Left cardiac atrium (tissue), 4 donors: Measurements from ENCODE around the gene KRTAP4-11. TPM values are rescaled to one million over a fixed set of nuclear protein-coding genes. Genes with fewer than 3 reads are reported as not detected.
"Not testable (repeated sequence)": the region's sequence is repeated elsewhere in the genome, so short reads cannot be mapped to it uniquely, and the experiment has no call there.

Experiments
- ATAC-seq, 2 donors: fragments of 200-7000 bp; cut with Tn5 transposase; one replicate each; pipeline ENCODE4 v1.9.1; 2020; ENCODE audit warnings: mild to moderate bottlenecking in 2 of 2, moderate library complexity in 2 of 2
- DNase-seq: peaks from one replicate; pipeline ENCODE4 v3.0.0-alpha.2; 2020
- intact Hi-C, 2 donors: fragments of 100-400 bp; cut with DNase I; formaldehyde crosslinking; loops; one replicate each; pipeline versions ENCODE4 v1.14.1 to v1.15.1; 2022 to 2023
- total RNA-seq, 2 donors: library from RNA; stranded (reverse); fragmentation: NEBNext Ultra II Directional; extraction: Animal tissue kit (Norgen Biotek cat#: 25700); gene quantifications; one replicate each; pipeline ENCODE4 v1.2.1, GENCODE V29; 2021
- donor health status: DM: no; HTN: yes; CAD: no.
- donor health status: DM: no; HTN: yes; CAD: no; lungs with severe emphysema.
- donor health status: DM: yes; HTN: yes; CAD: no.
- donor health status: Dilated cardiomyopathy.

KRTAP4-11 gene
- total RNA-seq, 2 donors from 2014 or later: not detected

DNA sequence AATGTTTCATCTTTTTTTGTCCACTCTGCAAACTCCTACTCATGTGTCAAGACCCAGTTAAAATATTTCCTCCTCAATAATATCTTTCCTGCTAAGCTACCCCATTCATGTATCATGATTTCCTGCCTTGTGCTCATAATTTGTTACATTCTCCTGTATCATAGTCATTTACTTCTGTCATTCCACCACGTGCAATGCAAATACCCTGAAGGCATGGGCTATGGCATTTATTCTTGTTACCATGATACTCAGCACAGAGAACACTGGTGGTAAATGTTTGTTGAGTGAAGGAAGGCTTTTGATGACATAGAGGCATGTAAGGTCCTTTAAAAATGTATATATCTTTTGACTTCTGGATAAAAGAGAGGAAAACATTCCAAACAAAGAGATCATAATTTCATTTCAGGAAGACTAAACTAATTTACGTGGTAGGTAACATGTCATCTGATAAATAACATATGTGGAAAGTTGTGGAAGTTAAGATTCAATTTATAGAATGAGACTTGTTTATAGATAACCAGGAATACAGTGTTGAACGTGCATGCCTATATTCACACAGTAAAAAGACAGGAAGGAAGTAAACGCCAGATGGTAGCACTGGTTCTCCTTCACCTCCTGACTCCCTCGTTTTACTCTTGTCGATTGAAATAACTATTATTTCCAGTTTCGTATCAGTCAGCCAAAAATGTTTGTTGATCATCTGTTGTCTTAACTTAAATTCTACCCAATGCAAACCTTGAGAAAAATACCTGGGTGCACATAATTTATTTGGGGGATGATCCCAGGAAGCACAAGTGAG, 18.3 kb downstream of the KRTAP4-11 start:
- intact Hi-C loops, ATAC-seq, DNase-seq: not testable (repeated sequence)

DNA sequence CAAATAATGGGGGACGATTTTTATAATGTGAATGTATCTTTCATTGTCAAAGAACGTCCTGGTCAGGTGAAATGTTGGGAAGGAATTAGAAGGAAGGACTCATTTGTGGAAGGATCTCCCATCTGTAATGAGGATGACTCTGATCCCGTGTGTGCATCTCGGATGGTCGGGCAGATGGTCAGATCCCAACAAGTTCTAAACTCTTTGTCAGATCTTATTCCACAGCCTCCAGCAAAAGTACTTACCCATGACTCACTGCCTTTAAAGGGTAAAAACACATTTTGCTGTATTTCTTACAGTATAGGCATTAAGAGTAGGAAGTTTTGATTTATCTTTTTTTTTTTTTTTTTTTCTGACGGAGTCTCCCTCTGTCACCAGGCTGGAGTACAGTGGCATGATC, 19.7 kb downstream of the KRTAP4-11 start:
- no peak for ATAC-seq
- intact Hi-C loops: no loop called here
- DNase-seq: no peak

DNA sequence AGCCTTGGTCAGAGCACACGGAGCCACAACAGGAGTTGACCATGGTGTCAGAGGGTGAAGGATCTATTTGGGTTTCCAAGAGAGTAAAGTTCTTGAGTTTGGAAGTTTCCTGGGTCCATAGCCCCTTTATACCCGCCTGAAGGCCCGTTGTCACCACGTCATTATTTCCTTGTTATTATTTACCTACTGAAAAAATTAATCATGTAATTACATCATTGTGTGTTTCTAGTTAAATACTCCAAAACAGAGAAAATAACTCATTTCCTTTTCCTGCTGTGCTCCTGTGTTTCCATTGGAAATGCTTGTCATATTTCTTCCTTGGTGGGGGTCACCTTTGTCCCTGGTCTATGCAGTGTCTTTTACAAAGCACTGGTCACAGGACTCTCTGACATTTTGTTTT, 20.1 kb downstream of the KRTAP4-11 start, which contains the start of gene KRTAP4-8:
Gene KRTAP4-8, minus strand, starts transcription at position 101 of the 400 bp plus-strand sequence. Its CDS starts 58 bp downstream, at position 43.
- intact Hi-C loops: no loop called here
- ATAC-seq (no peak), DNase-seq (no peak)

DNA sequence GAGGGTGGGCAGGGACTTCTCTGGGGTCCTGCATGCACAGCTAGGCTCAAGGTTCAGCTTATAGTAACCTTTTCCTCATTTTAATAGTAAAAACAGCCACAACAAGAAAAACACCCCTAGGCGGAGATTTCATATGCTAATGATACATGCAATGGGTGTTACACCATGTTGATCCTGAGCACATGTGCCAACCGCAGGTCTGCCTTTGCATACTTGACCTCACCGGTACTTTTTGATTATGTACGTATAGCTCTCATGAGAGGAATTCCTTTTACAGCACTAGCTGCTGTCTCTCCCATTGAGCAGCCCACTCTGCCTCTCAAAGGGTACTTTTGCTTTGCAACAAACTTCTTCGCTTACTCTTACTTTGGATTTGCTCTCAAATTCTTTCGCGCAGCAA, 22.1 kb downstream of the KRTAP4-11 start:
- intact Hi-C loops: no loop called here
- DNase-seq (no peak), ATAC-seq (no peak)

DNA sequence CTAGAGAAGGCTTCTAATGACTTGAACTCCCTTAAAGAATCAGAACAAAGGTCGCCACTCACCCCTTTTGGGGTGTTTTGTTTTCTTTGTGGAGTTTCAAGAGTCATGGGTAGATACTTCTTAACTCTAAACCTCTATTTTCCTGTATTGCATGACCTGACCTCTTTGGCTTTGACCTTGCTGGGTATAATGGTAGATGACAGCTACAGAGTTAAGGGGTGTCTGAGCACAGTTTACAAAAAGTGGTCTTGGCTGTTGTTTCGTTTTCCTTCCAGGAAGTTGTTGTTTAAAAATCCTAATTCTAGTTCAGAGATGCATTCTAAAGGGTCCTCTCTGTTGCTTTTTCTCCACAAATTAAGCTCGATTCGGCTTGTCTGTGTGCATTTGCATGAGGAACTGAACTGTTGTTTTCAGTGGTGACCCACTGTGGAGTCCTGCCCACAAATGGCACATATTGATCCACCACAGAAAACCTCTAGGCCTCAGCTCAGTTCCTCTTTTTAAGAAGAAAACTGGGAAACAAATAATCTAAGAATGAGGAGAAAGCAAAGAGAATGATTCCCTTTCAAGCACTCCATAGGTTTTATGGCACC, 29.3 kb downstream of the KRTAP4-11 start:
- ATAC-seq, DNase-seq, intact Hi-C loops: not testable (repeated sequence)

DNA sequence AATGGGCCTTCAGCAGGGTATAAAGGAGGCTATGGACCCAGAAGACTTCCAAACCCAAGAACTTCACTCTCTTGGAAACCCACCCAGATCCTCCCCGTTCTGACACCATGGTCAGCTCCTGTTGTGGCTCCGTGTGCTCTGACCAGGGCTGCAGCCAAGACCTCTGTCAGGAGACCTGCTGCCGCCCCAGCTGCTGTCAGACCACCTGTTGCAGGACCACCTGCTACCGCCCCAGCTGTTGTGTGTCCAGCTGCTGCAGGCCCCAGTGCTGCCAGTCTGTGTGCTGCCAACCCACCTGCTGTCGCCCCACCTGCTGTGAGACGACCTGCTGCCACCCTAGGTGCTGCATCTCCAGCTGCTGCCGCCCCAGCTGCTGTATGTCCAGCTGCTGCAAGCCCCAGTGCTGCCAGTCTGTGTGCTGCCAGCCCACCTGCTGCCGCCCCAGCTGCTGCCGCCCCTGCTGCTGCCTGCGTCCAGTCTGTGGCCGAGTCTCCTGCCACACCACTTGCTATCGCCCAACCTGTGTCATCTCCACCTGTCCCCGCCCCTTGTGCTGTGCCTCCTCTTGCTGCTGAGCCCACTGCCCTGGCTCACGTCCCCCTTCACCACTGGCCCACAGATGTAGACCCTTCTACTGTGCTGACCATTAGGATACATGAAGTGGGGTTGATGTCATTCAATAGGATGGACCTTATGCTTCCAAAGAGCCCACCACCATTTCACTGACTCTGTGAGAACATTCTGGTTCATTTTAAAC, 33.9 kb downstream of the KRTAP4-11 start, which contains the start of gene KRTAP4-7:
Gene KRTAP4-7, plus strand, starts transcription at position 51 of the 757 bp plus-strand sequence. Its CDS starts 57 bp downstream, at position 108.
- intact Hi-C loops, ATAC-seq, DNase-seq: not testable (repeated sequence)

DNA sequence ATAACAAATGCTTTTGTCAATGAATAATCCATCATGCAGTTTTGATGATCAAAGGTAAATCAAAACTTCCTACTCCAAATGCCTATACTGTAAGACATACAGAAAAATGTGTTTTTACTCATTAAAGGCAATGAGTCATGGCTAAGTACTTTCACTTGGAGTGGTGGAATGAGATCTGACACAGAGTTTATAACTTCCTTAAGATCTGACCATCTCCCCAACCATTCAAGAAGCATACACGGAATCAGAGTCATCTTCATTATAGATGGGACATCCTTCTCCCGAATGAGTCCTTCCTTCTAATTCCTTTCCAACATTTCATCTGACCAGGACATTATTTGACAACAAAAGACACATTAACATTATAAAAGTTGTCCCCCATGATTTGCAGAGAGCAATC, 34.7 kb downstream of the KRTAP4-11 start:
- ATAC-seq, intact Hi-C loops, DNase-seq: not testable (repeated sequence)

DNA sequence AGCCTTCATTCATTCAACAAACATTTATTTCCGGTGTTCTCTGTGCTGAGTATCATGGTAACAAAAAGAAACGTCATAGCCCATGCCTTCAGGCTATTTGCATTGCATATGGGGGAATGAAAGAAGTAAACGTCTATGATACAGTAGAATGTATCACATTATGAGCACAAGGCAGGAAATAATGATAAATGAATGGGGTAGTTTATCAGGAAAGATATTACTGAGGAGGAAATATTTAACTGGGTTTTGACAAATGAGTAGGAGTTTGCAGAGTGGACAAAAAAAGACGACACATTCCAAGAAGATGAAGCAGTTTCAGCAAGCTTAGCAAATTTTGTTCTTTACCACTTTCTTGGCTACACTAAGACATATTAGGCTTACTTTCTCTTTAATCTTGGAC, 35.5 kb downstream of the KRTAP4-11 start:
- intact Hi-C loops: no loop called here
- DNase-seq: no peak
- no peak for ATAC-seq

DNA sequence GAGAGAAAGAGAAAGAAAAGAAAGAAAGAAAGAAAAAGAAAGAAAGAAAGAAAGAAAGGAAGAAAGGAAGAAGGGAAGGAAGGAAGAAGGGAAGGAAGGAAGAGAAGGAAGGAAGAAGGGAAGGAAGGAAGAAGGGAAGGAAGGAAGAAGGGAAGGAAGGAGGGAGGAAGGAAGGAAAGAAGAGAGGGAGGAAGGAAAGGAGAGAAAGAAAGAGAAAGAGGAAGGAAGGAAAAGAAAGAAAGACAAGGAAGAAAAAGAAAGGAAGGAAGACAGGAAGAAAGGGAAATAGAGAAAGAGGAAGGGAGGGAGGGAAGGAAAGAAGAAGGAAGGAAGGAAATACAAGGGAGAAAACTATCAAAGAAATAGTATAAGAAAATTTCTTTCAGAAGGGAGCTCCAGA, 41.4 kb downstream of the KRTAP4-11 start:
- ATAC-seq (no peak), DNase-seq (no peak)
- intact Hi-C loops: no loop called here

DNA sequence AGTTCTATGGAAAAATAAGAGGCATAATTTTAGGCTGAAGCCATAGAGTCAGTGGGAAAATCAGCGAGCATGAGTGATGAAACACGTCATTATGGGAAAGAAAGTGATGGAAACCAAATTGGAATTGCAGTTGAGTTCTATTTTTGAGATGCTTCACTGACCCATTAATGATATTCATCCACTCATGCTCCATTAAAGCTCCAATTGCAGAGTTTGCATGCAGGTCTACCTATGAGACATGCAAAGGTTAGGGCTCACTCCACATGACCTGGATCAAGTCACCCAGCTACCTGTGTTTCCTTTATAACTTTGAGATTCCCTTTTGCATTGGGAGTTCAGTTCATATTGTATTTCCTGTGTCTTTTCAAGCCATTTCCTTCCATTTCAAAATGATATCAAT, 44.5 kb downstream of the KRTAP4-11 start:
- intact Hi-C loops: no loop called here
- ATAC-seq (no peak), DNase-seq (no peak)

DNA sequence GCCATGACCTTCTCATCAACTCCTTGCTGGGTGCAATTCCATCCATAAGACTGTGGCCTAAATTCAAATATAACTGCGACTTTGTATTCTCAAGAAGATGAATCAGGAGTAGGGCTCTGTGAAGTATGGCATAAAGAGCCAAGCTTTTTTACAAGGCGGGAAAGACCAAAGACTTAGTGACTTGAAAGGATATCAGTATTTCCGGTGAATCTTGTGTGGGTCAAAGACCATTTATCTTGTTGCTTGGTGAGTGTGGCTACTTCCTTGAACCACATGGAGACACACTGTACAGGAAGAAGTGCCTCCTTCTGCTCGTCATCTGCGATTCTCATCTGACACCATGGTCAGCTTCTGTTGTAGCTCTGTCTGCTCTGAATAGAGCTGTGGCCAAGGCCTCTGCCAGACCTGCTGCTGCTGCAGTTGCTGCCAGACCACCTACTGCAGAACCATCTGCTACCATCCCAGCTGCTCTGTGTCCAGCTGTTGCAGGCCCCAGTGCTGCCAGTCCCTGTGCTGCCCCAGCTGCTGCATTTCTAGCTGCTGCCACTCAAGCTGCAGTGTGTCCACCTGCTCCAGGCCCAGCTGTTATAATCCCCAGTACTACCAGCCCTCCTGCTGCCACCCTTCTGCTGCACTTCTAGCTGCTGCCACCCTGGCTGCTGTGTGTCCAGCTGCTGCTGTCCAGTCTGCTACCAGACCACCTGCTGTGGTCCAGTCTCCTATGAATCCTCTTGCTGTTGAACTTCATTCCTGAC, 46.4 kb downstream of the KRTAP4-11 start:
- no peak for ATAC-seq
- intact Hi-C loops: no loop called here
- no peak for DNase-seq

DNA sequence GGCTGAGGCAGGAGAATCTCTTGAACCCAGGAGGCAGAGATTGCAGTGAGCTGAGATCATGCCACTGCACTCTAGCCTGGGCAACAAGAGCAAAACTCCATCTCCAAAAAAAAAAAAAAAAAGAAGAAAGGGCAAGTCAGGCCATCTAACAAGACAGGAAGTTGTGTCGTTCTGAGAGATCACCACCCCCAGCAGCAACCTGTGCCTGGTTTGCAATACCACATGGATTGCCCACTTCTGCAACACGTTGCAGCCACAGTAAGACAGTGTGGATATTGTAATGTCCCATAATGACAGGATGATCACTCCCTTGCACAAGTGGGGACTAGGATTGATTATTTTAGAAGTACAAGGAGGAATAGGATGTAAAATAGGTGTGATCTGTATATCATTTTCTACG, 49.1 kb downstream of the KRTAP4-11 start:
- DNase-seq: no peak
- ATAC-seq: no peak
- intact Hi-C loops: no loop called here

DNA sequence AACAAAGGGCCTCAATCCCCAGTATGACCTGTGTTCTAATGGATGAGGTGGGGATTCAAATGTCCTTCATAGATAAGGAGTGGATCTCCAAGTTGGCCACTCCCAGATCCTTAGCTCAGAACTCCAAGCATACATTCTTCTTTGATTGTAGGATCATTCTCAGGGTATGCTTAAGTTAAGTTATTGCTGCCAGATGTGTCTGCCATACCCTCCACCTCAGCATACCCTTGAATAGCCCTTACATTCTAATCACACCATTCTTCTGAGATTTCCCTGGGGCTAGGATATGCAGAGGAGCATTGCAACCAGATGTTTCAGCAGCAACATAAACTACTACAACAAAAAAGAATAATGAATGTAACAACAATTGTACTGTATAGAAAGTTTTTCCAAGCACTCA, 50.9 kb downstream of the KRTAP4-11 start:
- no peak for DNase-seq
- no peak for ATAC-seq
- intact Hi-C loops: no loop called here

Other genes with a start within 250 kb of the KRTAP4-11 start
- gene KRT20, start 233.1 kb downstream of the KRTAP4-11 start, total RNA-seq: not detected
- gene KRT23, start 180.7 kb downstream of the KRTAP4-11 start, total RNA-seq: under 1 TPM in 1 of 2 donors, not detected in 1; 0.29 TPM
- gene KRT39, start 151.4 kb downstream of the KRTAP4-11 start, total RNA-seq: not detected
- gene KRT40, start 134.0 kb downstream of the KRTAP4-11 start, total RNA-seq: not detected
- gene KRTAP3-3, start 124.2 kb downstream of the KRTAP4-11 start, total RNA-seq: not detected
- gene KRTAP3-2, start 118.5 kb downstream of the KRTAP4-11 start, total RNA-seq: not detected
- not detected for gene KRTAP3-1, start 109.2 kb downstream of the KRTAP4-11 start, total RNA-seq
- not detected for gene KRTAP1-5, start 91.2 kb downstream of the KRTAP4-11 start, total RNA-seq
- not detected for gene KRTAP1-4, start 88.2 kb downstream of the KRTAP4-11 start, total RNA-seq
- gene KRTAP1-3, start 83.5 kb downstream of the KRTAP4-11 start, total RNA-seq: not detected
- not detected for gene KRTAP1-1, start 76.9 kb downstream of the KRTAP4-11 start, total RNA-seq
- not detected for gene KRTAP2-1, start 71.1 kb downstream of the KRTAP4-11 start, total RNA-seq
- not detected for gene KRTAP2-2, start 63.1 kb downstream of the KRTAP4-11 start, total RNA-seq
- gene KRTAP2-3, start 58.3 kb downstream of the KRTAP4-11 start, total RNA-seq: not detected
- not detected for gene KRTAP2-4, start 52.5 kb downstream of the KRTAP4-11 start, total RNA-seq
- gene KRTAP4-7, start 34.2 kb downstream of the KRTAP4-11 start, total RNA-seq: not detected
- not detected for gene KRTAP4-8, start 20.2 kb downstream of the KRTAP4-11 start, total RNA-seq
- not detected for gene KRTAP4-16, start 16.2 kb downstream of the KRTAP4-11 start, total RNA-seq
- not detected for gene KRTAP4-9, start 13.0 kb downstream of the KRTAP4-11 start, total RNA-seq
- not detected for gene KRTAP4-12, start 5.8 kb upstream of the KRTAP4-11 start, total RNA-seq
- not detected for gene KRTAP4-6, start 22.2 kb upstream of the KRTAP4-11 start, total RNA-seq
- gene KRTAP4-5, start 31.5 kb upstream of the KRTAP4-11 start, total RNA-seq: not detected
- not detected for gene KRTAP4-4, start 42.4 kb upstream of the KRTAP4-11 start, total RNA-seq
- gene KRTAP4-3, start 49.8 kb upstream of the KRTAP4-11 start, total RNA-seq: not detected
- not detected for gene KRTAP4-2, start 59.8 kb upstream of the KRTAP4-11 start, total RNA-seq
- not detected for gene KRTAP4-1, start 66.5 kb upstream of the KRTAP4-11 start, total RNA-seq
- gene KRTAP9-1, start 71.5 kb upstream of the KRTAP4-11 start, total RNA-seq: not detected
- not detected for gene KRTAP9-2, start 108.3 kb upstream of the KRTAP4-11 start, total RNA-seq
- not detected for gene KRTAP9-3, start 114.1 kb upstream of the KRTAP4-11 start, total RNA-seq
- gene KRTAP9-8, start 119.6 kb upstream of the KRTAP4-11 start, total RNA-seq: not detected
- not detected for gene KRTAP9-4, start 131.3 kb upstream of the KRTAP4-11 start, total RNA-seq
- gene KRTAP9-9, start 137.0 kb upstream of the KRTAP4-11 start, total RNA-seq: not detected
- gene KRTAP9-6, start 147.0 kb upstream of the KRTAP4-11 start, total RNA-seq: not detected
- not detected for gene KRTAP9-7, start 157.3 kb upstream of the KRTAP4-11 start, total RNA-seq
- gene KRTAP29-1, start 184.5 kb upstream of the KRTAP4-11 start, total RNA-seq: not detected
- not detected for gene KRTAP16-1, start 190.9 kb upstream of the KRTAP4-11 start, total RNA-seq
- gene KRTAP17-1, start 197.3 kb upstream of the KRTAP4-11 start, total RNA-seq: not detected
- not detected for gene KRT33A, start 232.5 kb upstream of the KRTAP4-11 start, total RNA-seq